ENCODE results near the gene FAM89A. TPM values are rescaled to one million over a fixed set of nuclear protein-coding genes. Genes with fewer than 3 reads are reported as not detected.

The FAM89A gene
- total RNA-seq, 1 donor from 2014 or later = 37.3 TPM

DNA sequence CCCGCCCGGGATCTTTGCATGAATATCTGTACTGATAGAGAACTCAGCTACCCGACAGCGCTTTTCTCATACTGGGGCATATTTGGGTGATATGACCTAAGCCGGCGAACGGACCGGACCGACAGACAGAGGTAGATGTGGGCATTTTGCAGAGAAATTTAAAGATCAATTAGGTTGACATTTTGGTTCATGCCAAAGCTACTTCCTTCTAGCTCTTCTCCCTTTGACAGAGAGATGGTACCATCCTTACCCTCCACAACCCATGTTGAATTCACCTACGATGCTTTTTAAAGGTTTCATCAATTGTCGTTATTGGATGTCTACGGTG, 60.7 kb downstream of the FAM89A start:
- no peaks in the 10 kb centered on the region for H3K27me3 ChIP-seq
- no peak for DNase-seq (ENCODE audit: extremely low spot score in 2 of 2)
- intact Hi-C loops (cut with DNase I) = no loop called here
- peak overlapping the region; percentile 79 to 86 for H3K4me3 ChIP-seq
- peaks cover 27% of the 10 kb centered on the region for H3K4me1 ChIP-seq
- TF ChIP-seq, protein P1, sequence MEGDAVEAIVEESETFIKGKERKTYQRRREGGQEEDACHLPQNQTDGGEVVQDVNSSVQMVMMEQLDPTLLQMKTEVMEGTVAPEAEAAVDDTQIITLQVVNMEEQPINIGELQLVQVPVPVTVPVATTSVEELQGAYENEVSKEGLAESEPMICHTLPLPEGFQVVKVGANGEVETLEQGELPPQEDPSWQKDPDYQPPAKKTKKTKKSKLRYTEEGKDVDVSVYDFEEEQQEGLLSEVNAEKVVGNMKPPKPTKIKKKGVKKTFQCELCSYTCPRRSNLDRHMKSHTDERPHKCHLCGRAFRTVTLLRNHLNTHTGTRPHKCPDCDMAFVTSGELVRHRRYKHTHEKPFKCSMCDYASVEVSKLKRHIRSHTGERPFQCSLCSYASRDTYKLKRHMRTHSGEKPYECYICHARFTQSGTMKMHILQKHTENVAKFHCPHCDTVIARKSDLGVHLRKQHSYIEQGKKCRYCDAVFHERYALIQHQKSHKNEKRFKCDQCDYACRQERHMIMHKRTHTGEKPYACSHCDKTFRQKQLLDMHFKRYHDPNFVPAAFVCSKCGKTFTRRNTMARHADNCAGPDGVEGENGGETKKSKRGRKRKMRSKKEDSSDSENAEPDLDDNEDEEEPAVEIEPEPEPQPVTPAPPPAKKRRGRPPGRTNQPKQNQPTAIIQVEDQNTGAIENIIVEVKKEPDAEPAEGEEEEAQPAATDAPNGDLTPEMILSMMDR (IDR thresholded peaks at IDR 0.05) = no peak
- TF ChIP-seq POLR2AphosphoS5 (IDR thresholded peaks at IDR 0.05; ENCODE audit: insufficient read depth in 1 of 2, low read depth in 1 of 2) (no peak), POLR2A (IDR thresholded peaks at IDR 0.05) (no peak)
- H3K27ac ChIP-seq = peak overlapping the region; percentile 66
- H3K9me3 ChIP-seq = no peaks in the 10 kb centered on the region
- peaks cover 0 to 8% of the 10 kb centered on the region in 2 donors for H3K36me3 ChIP-seq

DNA sequence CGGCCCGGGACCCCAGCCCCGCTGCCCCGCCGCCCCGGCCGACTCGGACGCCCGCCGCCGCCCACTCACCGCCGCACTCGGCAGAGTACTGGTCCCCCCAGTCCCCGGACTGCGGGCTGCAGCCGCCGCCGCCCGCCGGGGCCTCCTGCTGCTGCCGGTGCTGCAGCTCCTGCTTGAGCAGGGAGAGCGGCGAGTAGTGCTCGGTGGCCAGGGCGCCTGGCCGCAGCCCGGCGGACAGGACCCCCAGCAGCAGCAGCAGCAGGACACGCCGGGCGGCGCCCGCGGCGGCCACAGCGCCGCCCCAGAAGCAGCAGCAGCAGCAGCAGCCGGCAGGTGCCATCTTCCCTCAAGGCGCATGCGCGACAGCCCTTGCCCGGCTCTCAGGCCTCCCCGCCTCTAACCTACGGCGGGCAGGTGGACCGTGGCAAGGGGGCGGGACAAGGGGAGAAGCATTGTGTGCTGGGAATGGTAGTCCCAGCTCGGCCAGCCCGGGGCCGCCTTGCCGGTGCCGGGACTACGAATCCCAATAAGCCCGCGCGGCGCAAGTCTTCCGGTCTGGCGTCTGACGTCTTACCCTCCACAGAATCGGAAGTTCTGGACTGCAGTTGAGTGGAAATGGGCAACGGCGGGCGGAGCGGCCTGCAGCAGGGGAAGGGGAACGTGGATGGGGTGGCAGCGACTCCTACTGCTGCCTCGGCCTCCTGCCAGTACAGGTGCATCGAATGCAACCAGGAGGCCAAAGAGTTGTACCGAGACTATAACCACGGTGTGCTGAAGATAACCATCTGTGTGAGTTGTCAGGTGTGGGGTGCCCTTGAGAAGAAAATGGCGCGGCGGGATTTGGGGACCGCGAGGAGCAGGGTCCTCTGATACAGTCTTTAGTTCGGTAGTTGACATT, 61.3 kb downstream of the FAM89A start, which contains the start of the genes ARV1 and TTC13:
TSS of gene ARV1 (plus strand) at position 604 of the 898 bp plus-strand sequence. CDS start at position 616, 12 bp downstream.
TSS of gene TTC13 (minus strand) at position 371 of the 898 bp plus-strand sequence. CDS start at position 340, 31 bp downstream.
- H3K4me3 ChIP-seq = peak within 1 kb of the TSS; percentile 79 to 86
- intact Hi-C loops (cut with DNase I) = no loop called here
- H3K27me3 ChIP-seq = no peaks in the 10 kb centered on the region
- peaks cover 27% of the 10 kb centered on the region for H3K4me1 ChIP-seq
- peak; percentile 98 to 99 for DNase-seq (ENCODE audit: extremely low spot score in 2 of 2)
- no peaks in the 10 kb centered on the region for H3K9me3 ChIP-seq
- peak within 1 kb of the TSS; percentile 66 for H3K27ac ChIP-seq
- peaks cover 0 to 8% of the 10 kb centered on the region in 2 donors for H3K36me3 ChIP-seq
- TF ChIP-seq, protein P1 (IDR thresholded peaks at IDR 0.05) = peak in 2 of 3 experiments; percentile 15 to 19
- TF ChIP-seq POLR2A (IDR thresholded peaks at IDR 0.05) = peak in 1 of 2 donors; percentile 16
- peak; percentile 90 to 94 for TF ChIP-seq POLR2AphosphoS5 (IDR thresholded peaks at IDR 0.05; ENCODE audit: insufficient read depth in 1 of 2, low read depth in 1 of 2)

DNA sequence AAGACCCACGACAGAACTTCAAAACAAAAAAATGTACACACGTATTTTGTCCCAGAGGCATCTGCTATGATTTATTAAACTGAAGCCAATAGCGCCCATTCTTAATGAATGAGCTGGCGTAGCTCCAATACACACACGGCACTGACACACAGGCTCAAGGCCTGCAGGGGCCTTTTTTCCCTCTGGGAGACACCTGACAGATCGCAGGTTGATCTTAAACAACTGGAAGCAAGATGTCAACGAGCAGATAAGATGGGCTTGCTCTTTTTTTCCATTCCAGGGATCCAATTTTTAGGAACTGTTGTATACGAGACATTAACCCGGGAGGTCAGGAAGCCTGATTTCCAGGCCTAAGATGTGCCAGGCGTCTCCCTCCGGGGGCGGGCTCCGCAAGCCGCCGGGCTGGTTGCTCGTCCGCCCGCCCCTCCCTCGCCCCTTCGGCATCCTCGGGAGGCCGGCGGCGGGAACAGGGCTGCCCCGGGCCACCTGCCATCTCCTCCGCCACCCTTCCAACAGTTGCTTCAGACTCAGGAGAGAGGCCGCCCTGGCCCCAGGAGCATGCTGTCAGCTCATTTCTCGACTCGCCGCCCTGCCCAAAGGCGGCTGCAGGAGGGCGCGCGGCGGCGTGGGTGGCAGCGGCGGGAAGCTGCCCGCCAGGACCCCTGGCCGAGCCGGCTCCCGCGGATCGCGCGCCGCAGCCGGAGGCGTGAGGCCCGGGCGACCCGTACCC, 62.1 kb downstream of the FAM89A start:
- intact Hi-C loops (cut with DNase I) = no loop called here
- H3K4me1 ChIP-seq = peaks cover 27% of the 10 kb centered on the region
- H3K27me3 ChIP-seq = no peaks in the 10 kb centered on the region
- no peaks in the 10 kb centered on the region for H3K9me3 ChIP-seq
- H3K4me3 ChIP-seq = peak overlapping the region; percentile 79 to 86
- no peak for DNase-seq (ENCODE audit: extremely low spot score in 2 of 2)
- TF ChIP-seq POLR2A (IDR thresholded peaks at IDR 0.05) (no peak), POLR2AphosphoS5 (IDR thresholded peaks at IDR 0.05; ENCODE audit: insufficient read depth in 1 of 2, low read depth in 1 of 2) (no peak)
- TF ChIP-seq, protein P1 (IDR thresholded peaks at IDR 0.05) = no peak
- peak overlapping the region; percentile 58 for H3K27ac ChIP-seq
- H3K36me3 ChIP-seq = peaks cover 0 to 8% of the 10 kb centered on the region in 2 donors

DNA sequence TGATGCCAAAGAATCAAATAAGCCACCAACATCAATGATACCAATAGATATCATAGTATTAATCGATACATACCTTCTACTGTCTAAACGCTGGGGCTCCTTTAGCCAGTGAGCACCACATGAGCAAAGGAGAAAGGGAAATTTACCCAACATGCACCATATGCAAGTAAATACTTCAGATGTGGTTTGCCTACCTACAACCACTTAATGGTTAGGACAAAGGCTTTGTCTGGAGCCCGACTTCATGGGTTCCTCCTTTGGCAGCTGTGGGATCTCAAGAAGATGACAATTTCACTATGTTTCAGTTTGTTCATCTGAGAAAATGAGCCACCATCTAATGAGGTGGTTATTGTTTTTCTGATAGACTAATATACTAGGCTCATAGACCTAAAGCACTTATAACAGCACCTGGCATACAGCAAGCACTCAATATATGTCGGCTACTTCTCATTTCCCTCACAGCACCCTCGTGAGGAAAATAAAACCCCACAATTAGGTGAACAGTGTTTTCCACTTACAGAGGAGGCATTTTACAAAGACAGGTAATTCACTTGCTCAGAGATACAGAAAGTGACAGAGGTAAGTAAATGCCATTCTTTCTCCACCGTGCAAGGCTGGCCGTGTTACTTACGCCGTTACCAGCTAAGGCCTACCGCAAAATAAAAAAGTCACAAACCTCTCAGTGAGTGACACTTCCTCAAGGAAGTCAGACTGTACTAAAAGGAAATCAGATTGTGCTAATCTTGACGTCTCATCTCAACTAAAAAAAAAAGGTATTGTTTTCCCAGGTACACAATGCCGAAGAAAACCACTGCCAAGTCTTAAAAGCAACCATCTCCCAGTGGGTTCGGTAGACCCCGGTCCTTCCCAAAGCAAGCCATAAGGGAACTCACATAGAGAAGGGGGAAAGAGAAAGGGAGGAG, 63.0 kb downstream of the FAM89A start:
- no peaks in the 10 kb centered on the region for H3K9me3 ChIP-seq
- peak overlapping the region; percentile 58 for H3K27ac ChIP-seq
- no peaks in the 10 kb centered on the region for H3K27me3 ChIP-seq
- peaks cover 27% of the 10 kb centered on the region for H3K4me1 ChIP-seq
- TF ChIP-seq POLR2AphosphoS5 (IDR thresholded peaks at IDR 0.05; ENCODE audit: insufficient read depth in 1 of 2, low read depth in 1 of 2) (peak in 1 of 2 donors; percentile 26), POLR2A (IDR thresholded peaks at IDR 0.05) (no peak)
- peaks cover 0 to 8% of the 10 kb centered on the region in 2 donors for H3K36me3 ChIP-seq
- H3K4me3 ChIP-seq = peak overlapping the region in 1 of 2 donors; percentile 86
- no peak for DNase-seq (ENCODE audit: extremely low spot score in 2 of 2)
- intact Hi-C loops (cut with DNase I) = no loop called here

Measured in vagina (tissue), 2 donors.